Erythroblast (primary cell): Measurements from ENCODE around the gene PTPRM.

Source experiments
- GATA1 ChIP-seq: IDR thresholded peaks from 2 replicates; pipeline ENCODE4 v1.6.1; 2011; ENCODE audit warnings: low read depth, mild to moderate bottlenecking, control low read depth, low read length, moderate library complexity
- POLR2A ChIP-seq: IDR thresholded peaks from 2 replicates; pipeline ENCODE4 v1.6.1; 2011; ENCODE audit warnings: mild to moderate bottlenecking, low read length

DNA sequence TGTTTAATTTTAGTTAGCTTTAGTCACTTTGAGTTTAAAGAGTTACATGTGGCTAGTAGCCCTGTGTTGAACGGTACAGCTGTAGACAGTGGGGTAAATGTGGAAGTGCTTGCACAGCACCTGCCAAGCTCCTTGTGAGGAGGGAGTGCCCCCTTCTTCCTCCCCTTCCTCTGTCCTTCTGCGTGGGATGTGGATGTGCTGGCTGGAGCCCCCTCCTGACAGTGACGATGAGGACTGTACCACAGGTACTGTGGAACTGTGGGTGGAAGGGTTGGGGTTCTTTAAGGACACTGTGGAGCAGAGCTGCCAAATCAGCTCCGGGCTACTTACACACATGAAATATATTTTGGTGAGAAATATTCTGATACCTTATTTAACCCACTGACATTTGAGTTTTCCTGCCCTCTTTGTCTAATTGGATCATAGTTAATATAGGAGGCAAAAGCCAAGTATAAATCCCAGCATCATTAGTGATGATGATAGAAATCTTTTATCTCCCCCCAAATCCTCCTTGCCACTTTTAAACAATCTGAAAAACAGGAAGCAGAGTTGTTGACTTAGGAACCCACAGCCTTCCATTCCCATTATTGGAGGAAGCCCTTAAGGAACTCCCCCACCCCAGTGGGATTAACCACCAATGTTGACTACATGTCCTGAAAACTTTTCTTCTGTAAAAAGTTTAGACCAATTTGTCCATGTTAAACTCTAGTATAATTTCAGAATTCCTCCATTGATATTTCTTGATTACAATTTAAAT lies 181.3 kb downstream of the PTPRM start:
- no peak for TF ChIP-seq POLR2A
- no peak for TF ChIP-seq GATA1
